HG03558 (cell line): ENCODE results near the gene DNAJC6.
A peak's percentile ranks its signal among the peaks of the same experiment; 100 is the strongest.
"Not testable (repeated sequence)": the region's sequence is repeated elsewhere in the genome, so short reads cannot be mapped to it uniquely, and the experiment has no call there.

ENCODE experiments used
- ATAC-seq: cut with Tn5 transposase; IDR thresholded peaks from one replicate; pipeline ENCODE4 v1.9.1; 2021; ENCODE audit warnings: moderate number of reproducible peaks; ENCODE audit not compliant: unreplicated experiment; ENCODE audit errors: extremely low read depth

Gene DNAJC6

DNA sequence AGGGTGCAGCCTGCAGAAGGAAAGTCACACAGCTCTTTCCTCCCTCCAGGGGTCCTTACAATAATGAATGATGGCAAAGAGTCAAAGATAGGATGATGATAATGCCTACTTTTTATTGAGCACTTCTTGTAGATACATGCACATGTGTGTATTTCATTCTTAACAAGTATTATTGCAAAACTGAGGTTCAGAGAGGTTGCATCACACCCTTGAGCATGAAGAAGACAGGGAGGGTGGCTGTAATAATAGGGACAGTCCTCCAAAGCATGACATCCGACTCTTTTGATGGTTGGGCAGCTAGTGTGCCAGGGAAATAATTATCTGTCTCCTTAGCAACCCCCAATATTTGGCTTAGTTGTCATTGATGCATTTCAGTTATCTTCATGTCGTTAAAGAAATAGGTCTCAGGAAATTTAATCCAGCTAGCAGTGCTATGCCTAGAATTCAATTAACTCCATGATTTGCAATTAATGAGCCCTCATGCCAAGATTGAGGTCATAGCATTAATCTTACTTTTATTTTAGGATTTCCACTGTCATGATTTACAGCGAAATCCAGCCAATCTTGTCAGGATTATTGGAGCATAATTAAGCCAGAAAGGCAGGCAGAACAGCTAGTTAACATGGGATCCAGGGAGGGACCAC is 35.0 kb downstream of the DNAJC6 start:
- no peak for ATAC-seq

GRCh38 chr1:65346190-65346589 is 36.8 kb downstream of the DNAJC6 start:
- no peak for ATAC-seq

DNA sequence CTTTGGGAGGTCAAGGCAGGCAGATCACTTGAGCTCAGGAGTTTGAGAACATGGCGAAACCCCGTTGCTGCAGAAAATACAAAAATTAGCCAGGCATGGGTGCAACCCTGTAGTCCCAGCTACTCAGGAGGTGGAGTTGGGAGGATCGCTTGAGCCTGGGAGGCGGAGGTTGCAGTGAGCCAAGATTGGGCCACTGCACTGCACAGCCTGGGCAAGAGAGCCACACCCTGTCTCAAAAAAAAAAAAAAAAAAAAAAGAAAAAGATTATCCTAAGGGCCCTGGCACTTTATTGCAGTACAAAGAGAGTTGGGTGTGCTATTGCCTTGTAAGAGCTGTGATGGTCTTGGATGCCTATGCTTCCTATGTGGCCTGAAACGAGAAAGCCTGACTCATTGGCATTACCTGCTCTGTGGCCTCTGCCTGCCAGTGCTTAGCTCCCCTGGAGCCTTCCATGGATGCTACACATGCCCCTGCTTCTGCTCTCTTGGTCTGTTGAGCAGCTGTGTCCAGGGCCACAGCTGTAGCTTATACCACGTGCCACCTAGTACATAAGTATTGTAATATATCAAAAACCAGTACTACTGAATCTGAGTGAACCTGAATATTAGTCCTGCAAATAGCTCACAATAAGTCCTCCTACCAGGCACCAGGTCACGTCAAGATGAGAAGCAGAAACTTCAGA is 45.8 kb downstream of the DNAJC6 start:
- ATAC-seq, result no peak

DNA sequence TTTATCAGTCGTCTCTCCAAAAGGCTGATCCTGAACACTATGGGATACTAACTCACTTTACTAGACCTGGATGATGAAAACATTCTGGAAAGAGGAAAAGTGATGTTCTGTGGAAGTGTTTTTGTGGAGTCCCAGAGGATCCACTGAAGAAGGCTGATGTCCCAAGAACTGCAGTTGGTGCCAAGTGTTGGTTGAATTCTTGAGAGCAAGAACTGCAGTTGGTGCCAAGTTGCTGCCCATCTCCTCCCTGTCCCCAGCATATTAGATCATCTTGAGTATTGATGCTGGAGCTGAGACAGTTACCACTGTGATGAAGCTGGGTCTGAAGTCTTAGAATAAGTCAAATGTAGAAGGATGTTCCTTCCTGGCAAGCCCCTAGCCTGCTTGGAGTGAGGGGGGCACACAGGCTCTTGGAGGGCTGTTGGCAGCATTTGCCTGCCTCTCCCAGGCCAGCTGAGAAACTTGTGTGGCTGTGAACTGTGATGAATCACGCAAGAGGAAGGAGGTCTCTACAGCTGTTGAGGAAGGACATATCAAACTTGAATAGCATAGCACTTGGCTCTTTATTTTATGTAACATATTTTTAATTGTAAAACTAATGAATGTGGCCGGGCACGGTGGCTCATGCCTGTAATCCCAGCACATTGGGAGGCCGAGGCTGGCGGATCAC is 48.1 kb downstream of the DNAJC6 start:
- no peak for ATAC-seq

- ATAC-seq, result no peak
Observed at GRCh38 chr1:65359888-65360287, 50.5 kb downstream of the DNAJC6 start.

GRCh38 chr1:65360648-65361047 is 51.3 kb downstream of the DNAJC6 start:
- no peak for ATAC-seq

DNA sequence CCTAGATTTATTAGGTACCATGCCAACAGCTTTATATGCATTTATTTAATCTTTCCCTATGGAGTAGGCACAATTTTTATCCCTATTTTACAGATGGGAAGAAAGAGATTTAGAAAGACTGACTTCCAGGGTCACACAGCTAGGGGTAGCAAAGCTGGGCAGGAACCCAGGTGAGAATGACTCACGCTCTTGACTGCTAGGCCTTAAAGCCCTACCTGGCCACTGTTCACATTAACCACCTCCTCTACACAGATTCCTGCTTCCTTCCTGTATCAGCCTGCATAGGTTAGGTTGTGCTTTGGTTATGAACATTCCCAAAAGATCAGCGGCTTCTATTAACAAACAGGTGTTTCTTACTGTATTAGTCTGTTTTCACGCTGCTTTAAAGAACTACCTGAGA is 53.2 kb downstream of the DNAJC6 start:
- ATAC-seq, result no peak

GRCh38 chr1:65363484-65363883 is 54.1 kb downstream of the DNAJC6 start:
- no peak for ATAC-seq

GRCh38 chr1:65368403-65368802 is 59.1 kb downstream of the DNAJC6 start:
- ATAC-seq, result no peak

DNA sequence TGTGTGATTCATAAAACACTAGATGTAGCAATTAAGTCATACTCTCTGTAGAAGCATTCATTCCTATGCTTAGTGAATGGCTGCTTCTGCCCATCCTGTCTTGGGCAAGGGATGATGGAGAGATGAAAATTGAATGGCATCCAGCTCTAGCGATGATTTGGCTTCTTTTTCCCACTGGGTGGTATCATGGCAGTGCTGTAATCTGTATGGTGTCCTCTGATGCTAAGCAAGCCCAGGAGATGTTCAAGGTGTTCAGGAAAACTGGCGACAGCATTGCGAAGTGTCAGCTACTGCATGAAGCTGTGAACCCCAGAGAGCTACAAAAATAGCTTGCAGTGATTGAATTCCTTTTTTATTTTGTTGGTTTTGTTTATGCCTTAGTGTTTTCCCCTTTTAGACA is 62.2 kb downstream of the DNAJC6 start:
- ATAC-seq, result no peak

DNA sequence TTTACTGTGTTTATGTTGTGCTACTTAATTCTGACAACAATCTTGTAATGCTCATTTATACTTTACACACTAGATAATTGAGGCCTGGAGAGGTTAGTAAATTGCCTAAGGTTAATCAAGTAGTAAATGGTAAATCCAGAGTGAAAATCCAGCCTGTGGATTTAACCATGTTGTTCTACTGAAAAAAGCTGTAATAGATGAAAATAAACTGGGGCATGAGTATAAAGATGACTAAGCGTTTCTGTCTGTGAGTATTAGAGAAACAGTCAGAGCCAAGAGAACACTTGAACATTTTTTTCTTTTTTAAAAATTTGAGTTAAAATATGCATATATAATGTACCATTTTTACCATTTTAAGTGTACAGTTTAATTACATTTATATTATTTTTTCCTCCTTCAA is 63.2 kb downstream of the DNAJC6 start:
- no peak for ATAC-seq

- ATAC-seq, result no peak
Observed at GRCh38 chr1:65377496-65378246, 68.3 kb downstream of the DNAJC6 start.

DNA sequence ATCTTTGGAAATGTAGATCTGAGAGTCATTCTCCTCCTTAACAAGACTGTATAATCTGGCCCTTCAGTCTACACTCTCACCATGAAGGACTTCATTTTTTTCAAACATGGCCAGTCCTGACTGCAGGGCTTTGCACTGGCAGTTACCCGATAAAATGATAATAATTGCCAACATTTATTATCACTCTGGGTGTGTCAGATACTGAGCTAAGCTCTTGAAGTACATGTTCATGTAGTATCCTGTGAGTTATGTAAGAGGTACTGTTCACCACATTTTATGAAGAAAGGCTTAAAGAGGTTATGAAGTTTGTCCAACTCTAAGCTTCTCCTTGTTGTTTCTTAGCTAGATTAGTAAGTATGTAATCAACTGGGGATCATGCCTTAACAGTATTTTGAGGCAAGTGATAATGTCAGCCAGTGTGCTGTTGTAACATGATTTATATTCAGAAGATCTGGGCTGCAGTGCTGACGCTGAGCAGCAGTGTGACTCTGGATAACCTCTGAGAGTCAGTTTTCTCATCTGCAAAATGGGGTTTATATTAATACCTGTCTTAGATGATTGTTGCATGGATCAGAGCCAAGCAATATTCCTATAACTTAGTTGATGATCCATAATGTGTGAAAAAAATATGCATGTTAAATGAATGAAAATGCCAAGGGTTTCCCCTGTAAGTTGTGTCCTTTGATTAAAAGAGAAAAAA is 69.1 kb downstream of the DNAJC6 start:
- ATAC-seq, result no peak

- not testable (repeated sequence) for ATAC-seq
Observed at GRCh38 chr1:65384426-65384825, 75.1 kb downstream of the DNAJC6 start.

GRCh38 chr1:65386439-65386838 is 77.1 kb downstream of the DNAJC6 start:
- no peak for ATAC-seq

- ATAC-seq, result no peak
Observed at GRCh38 chr1:65387821-65388220, 78.5 kb downstream of the DNAJC6 start.

- ATAC-seq, result no peak
Observed at GRCh38 chr1:65388908-65389695, 79.8 kb downstream of the DNAJC6 start.

GRCh38 chr1:65392497-65392896 is 83.2 kb downstream of the DNAJC6 start:
- ATAC-seq, result no peak

DNA sequence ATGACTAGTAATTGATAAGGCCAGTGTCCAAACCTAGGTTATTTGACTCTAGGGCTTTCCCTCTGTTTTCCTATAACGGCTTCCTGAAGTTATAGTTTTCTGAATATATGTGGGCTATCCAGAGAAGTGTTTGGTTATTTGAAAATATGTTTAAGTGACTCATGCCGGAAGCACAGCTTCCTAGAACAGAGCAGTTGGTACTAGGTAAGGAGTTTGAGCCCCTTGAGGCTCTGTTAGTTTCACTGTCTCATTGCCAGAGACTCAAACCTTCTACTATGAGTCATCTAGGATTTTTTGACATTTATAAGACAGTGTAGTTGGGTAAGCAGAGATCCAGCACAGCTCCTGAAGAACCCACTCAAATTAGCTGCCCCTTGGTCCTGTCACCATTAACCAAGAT is 84.0 kb downstream of the DNAJC6 start:
- peak; percentile 99 for ATAC-seq

DNA sequence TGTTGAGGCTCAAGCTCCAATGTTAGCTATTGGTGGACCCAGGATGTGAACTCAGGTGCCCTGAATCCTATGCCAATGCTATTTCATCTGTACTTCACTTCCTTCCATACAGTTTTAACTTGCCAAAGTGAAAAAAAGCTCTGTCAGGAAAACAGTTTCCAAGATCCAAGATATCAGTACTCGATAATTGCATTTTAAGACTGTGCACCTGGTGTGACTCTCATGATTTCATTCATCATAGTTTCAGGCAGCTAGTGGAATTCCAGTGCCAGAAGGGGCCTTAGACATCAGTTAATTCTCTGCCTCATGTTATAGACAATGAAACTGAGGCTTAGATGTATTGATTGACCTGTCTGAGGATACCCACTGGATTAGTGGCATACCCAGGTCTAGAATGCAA is 84.6 kb downstream of the DNAJC6 start:
- no peak for ATAC-seq
